Neural cell (in vitro differentiated cells): ENCODE data around the gene PCDHA6. TPM values are rescaled to one million over a fixed set of nuclear protein-coding genes. Genes with fewer than 3 reads are reported as not detected.
"Not testable (repeated sequence)": the region's sequence is repeated elsewhere in the genome, so short reads cannot be mapped to it uniquely, and the experiment has no call there.

Experiments
- H2AFZ ChIP-seq: fragments of 200-600, 300-800 bp; sonication (generic), shearing (Covaris generic); 2 replicates; pipeline ENCODE4 v1.6.0; 2014; ENCODE audit warnings: low read depth, mild to moderate bottlenecking, antibody characterized with exemption, low read length, moderate library complexity
- H3F3A ChIP-seq: fragments of 200-600 bp; shearing (Covaris generic); 2 replicates; pipeline ENCODE4 v1.6.1; 2016; ENCODE audit warnings: mild to moderate bottlenecking, moderate library complexity, mixed read lengths, antibody characterized with exemption, low read length; ENCODE audit not compliant: insufficient read depth, poor library complexity, severe bottlenecking
- H3K27ac ChIP-seq: fragments of 200-600, 300-800 bp; sonication (generic), shearing (Covaris generic); 2 replicates; pipeline ENCODE4 v1.5.1; 2014; ENCODE audit warnings: mild to moderate bottlenecking, low read length, moderate library complexity
- H3K27me3 ChIP-seq: fragments of 300-800, 200-600 bp; sonication (generic), shearing (Covaris generic); 2 replicates; pipeline ENCODE4 v1.6.0; 2014; ENCODE audit warnings: mild to moderate bottlenecking, low read depth, low read length, moderate library complexity; ENCODE audit not compliant: insufficient read depth
- H3K36me3 ChIP-seq: fragments of 300-800, 200-600 bp; sonication (generic), shearing (Covaris generic); 2 replicates; pipeline ENCODE4 v1.5.1; 2014; ENCODE audit warnings: mild to moderate bottlenecking, antibody characterized with exemption, low read length, moderate library complexity; ENCODE audit not compliant: insufficient read depth
- H3K4me2 ChIP-seq: fragments of 300-800, 200-600 bp; sonication (generic), shearing (Covaris generic); 2 replicates; pipeline ENCODE4 v1.6.0; 2014; ENCODE audit warnings: mild to moderate bottlenecking, low read length
- H3K4me3 ChIP-seq: fragments of 300-800, 200-600 bp; sonication (generic), shearing (Covaris generic); 2 replicates; pipeline ENCODE4 v1.5.1; 2014; ENCODE audit warnings: mild to moderate bottlenecking, low read length, moderate library complexity
- H3K79me2 ChIP-seq: fragments of 200-600 bp; shearing (Covaris generic); replicated peaks from 2 replicates; pipeline ENCODE4 v1.6.0; 2014; ENCODE audit warnings: mild to moderate bottlenecking, low read length, moderate library complexity; ENCODE audit not compliant: insufficient read depth
- H3K9ac ChIP-seq: fragments of 300-800, 200-600 bp; sonication (generic), shearing (Covaris generic); 2 replicates; pipeline ENCODE4 v1.6.1; 2016; ENCODE audit warnings: mild to moderate bottlenecking, low read length, mixed read lengths
- H3K9me2 ChIP-seq: fragments of 200-600 bp; shearing (Covaris generic); 2 replicates; pipeline ENCODE4 v1.6.1; 2016; ENCODE audit warnings: mild to moderate bottlenecking, low read length, mixed read lengths; ENCODE audit not compliant: insufficient read depth
- H3K9me3 ChIP-seq: fragments of 200-600, 300-800 bp; sonication (generic), shearing (Covaris generic); 2 replicates; pipeline ENCODE4 v1.6.1; 2016; ENCODE audit warnings: mild to moderate bottlenecking, mixed run types, low read length, moderate library complexity, mixed read lengths
- H4K20me1 ChIP-seq: fragments of 200-600 bp; shearing (Covaris generic); 2 replicates; pipeline ENCODE4 v1.6.1; 2016; ENCODE audit warnings: mild to moderate bottlenecking, mixed run types; ENCODE audit not compliant: insufficient read depth
- CTCF ChIP-seq: fragments of 450-650 bp; IDR thresholded peaks from 2 replicates; pipeline ENCODE4 v1.5.1; 2014; ENCODE audit warnings: antibody characterized with exemption, mild to moderate bottlenecking, moderate library complexity; ENCODE audit not compliant: poor library complexity, severe bottlenecking
- EP300 ChIP-seq: fragments of 450-650 bp; conservative IDR thresholded peaks from 2 replicates; pipeline ENCODE4 v1.6.1; 2014; ENCODE audit warnings: antibody characterized with exemption, mild to moderate bottlenecking, moderate library complexity; ENCODE audit not compliant: poor library complexity, severe bottlenecking
- EZH2 ChIP-seq: fragments of 200-600, 300-800 bp; shearing (Covaris generic), sonication (generic); IDR thresholded peaks from 2 replicates; pipeline ENCODE4 v1.6.1; 2014; ENCODE audit warnings: antibody characterized with exemption, low read length, borderline replicate concordance, mild to moderate bottlenecking; ENCODE audit not compliant: insufficient read depth, poor library complexity, severe bottlenecking
- MXI1 ChIP-seq: fragments of 450-650 bp; conservative IDR thresholded peaks from 2 replicates; pipeline ENCODE4 v1.6.1; 2014; ENCODE audit warnings: antibody characterized with exemption, mild to moderate bottlenecking; ENCODE audit not compliant: poor library complexity, severe bottlenecking
- POLR2AphosphoS5 ChIP-seq: IDR thresholded peaks from 2 replicates; pipeline ENCODE4 v1.6.1; 2012
- RAD21 ChIP-seq: fragments of 450-650 bp; conservative IDR thresholded peaks from 2 replicates; pipeline ENCODE4 v1.6.1; 2014; ENCODE audit warnings: antibody characterized with exemption, mild to moderate bottlenecking, moderate library complexity
- REST ChIP-seq: IDR thresholded peaks from 2 replicates; pipeline ENCODE4 v1.6.1; 2012; ENCODE audit warnings: borderline replicate concordance
- SMC3 ChIP-seq: fragments of 450-650 bp; conservative IDR thresholded peaks from 2 replicates; pipeline ENCODE4 v1.6.1; 2014; ENCODE audit warnings: antibody characterized with exemption, mild to moderate bottlenecking, moderate library complexity; ENCODE audit not compliant: poor library complexity
- TAF1 ChIP-seq: IDR thresholded peaks from 2 replicates; pipeline ENCODE4 v1.6.1; 2012; ENCODE audit warnings: low read depth
- polyA plus RNA-seq: library from polyadenylated mRNA; depleted of rRNA; stranded (reverse); fragments of >200 nt; gene quantifications from 2 replicates; pipeline ENCODE4 v1.2.3, GENCODE V29; 2014

PCDHA6 gene
- polyA plus RNA-seq, 1 donor from 2014 or later: 3.6 TPM

- H3K9ac ChIP-seq: no peak overlapping the region
- no peaks in the 10 kb centered on the region for H3F3A ChIP-seq
- no peak overlapping the region for H3K27ac ChIP-seq
- no peak overlapping the region for H2AFZ ChIP-seq
- H3K79me2 ChIP-seq: peaks cover 57% of the 10 kb centered on the region
- no peaks in the 10 kb centered on the region for H3K27me3 ChIP-seq
- H3K36me3 ChIP-seq: peaks cover 25% of the 10 kb centered on the region
- H4K20me1 ChIP-seq: no peaks in the 10 kb centered on the region
- TF ChIP-seq POLR2AphosphoS5: no peak
- no peak for TF ChIP-seq RAD21
- TF ChIP-seq EP300: no peak
- TF ChIP-seq MXI1: no peak
- no peak for TF ChIP-seq TAF1
- no peak for TF ChIP-seq CTCF
- no peak for TF ChIP-seq SMC3
- no peak for TF ChIP-seq EZH2
- no peak for TF ChIP-seq REST
- no peaks in the 10 kb centered on the region for H3K9me2 ChIP-seq
- no peak overlapping the region for H3K4me3 ChIP-seq
- H3K4me2 ChIP-seq: no peak overlapping the region
- peaks cover 24% of the 10 kb centered on the region for H3K9me3 ChIP-seq
Observed at GRCh38 chr5:140822281-140822629, 5.5 kb upstream of the PCDHA6 start.

GRCh38 chr5:140822969-140823368 is 4.8 kb upstream of the PCDHA6 start:
- H3F3A ChIP-seq, H3K4me3 ChIP-seq, H3K4me2 ChIP-seq, H3K9me2 ChIP-seq, H3K9ac ChIP-seq, H3K27ac ChIP-seq, H2AFZ ChIP-seq, H3K27me3 ChIP-seq, H4K20me1 ChIP-seq: not testable (repeated sequence)
- Histone ChIP-seq H3K36me3 (peaks cover 25% of the 10 kb centered on the region), H3K9me3 (peaks cover 24% of the 10 kb centered on the region), H3K79me2 (peaks cover 53% of the 10 kb centered on the region)

- H4K20me1 ChIP-seq: no peaks in the 10 kb centered on the region
- peaks cover 27% of the 10 kb centered on the region for H3K9me3 ChIP-seq
- H3K27me3 ChIP-seq: no peaks in the 10 kb centered on the region
- no peak overlapping the region for H3K4me3 ChIP-seq
- H3K4me2 ChIP-seq: no peak overlapping the region
- H3K9ac ChIP-seq: no peak overlapping the region
- no peak overlapping the region for H2AFZ ChIP-seq
- no peak for TF ChIP-seq MXI1
- TF ChIP-seq EP300: no peak
- TF ChIP-seq POLR2AphosphoS5: no peak
- no peak for TF ChIP-seq RAD21
- no peak for TF ChIP-seq TAF1
- TF ChIP-seq EZH2: no peak
- no peak for TF ChIP-seq SMC3
- TF ChIP-seq CTCF: no peak
- no peak for TF ChIP-seq REST
- H3K36me3 ChIP-seq: peaks cover 25% of the 10 kb centered on the region
- no peaks in the 10 kb centered on the region for H3K9me2 ChIP-seq
- H3F3A ChIP-seq: no peaks in the 10 kb centered on the region
- peaks cover 48% of the 10 kb centered on the region for H3K79me2 ChIP-seq
- no peak overlapping the region for H3K27ac ChIP-seq
Observed at GRCh38 chr5:140823475-140823874, 4.3 kb upstream of the PCDHA6 start.
